Activated CD4-positive, CD25-positive, alpha-beta regulatory T cell treated with anti-CD3 and anti-CD28 coated beads, Interleukin-2, amount 50 U/mL, for 16 hours (primary cell): ENCODE measurements around the gene RFC4.
A peak's percentile ranks its signal among the peaks of the same experiment; 100 is the strongest.

Source experiments
- DNase-seq: peaks from one replicate; pipeline ENCODE4 v3.0.0-alpha.2; 2020; ENCODE audit warnings: low read depth, low spot score

RFC4 gene

DNA sequence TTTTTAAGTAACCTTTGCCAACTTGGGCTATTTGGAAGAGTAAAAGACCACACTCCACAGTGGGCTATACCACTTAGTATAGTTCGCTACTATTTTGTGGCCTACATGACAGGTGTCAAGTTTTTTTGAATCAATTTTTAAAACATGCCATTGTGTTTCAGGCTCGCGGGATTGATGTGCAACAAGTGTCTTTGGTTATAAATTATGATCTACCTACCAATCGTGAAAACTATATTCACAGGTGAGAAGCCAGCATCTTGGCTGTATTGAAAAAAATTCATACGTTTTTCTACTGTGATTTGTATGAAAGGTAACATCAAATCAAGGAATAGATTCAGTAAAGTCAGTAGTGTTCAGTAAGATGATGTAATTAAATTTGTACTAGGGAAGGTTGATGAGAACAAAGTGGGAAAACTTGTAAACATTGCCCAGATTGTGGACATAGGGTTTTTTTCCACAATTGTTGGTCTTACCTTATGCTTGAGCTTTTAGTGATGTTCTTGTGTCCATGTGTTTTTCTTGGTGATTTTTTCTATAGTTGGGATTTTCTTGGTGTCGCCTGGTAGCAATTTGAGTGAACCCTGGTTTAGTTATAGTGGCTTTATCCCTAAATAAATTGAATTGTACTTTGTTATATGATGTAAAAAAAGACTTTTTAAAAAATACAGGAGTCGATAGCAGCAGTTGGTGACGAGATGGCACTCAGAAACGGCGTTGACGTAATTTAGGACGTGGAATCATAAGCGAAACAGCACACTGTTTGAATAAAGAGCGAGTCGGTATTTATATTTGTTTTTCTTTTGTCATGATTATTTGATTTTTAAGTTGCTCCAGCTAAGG lies 18.4 kb downstream of the RFC4 start:
- no peak for DNase-seq

DNA sequence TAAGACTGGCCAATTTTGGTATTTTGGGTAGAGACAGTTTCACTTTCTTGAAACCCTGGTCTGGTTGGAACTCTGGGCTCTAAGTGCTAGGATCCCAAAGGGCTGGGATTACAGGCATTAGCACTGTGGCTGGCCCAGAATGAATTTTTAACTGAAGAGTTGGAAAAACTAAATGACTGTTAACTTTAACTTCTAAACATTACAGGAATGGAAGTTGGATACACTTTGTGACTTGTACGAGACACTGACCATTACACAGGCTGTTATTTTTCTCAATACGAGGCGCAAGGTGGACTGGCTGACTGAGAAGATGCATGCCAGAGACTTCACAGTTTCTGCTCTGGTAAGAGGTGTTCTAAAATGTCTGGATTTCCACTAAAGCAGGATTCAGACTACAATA lies 19.4 kb downstream of the RFC4 start:
- DNase-seq = no peak

DNA sequence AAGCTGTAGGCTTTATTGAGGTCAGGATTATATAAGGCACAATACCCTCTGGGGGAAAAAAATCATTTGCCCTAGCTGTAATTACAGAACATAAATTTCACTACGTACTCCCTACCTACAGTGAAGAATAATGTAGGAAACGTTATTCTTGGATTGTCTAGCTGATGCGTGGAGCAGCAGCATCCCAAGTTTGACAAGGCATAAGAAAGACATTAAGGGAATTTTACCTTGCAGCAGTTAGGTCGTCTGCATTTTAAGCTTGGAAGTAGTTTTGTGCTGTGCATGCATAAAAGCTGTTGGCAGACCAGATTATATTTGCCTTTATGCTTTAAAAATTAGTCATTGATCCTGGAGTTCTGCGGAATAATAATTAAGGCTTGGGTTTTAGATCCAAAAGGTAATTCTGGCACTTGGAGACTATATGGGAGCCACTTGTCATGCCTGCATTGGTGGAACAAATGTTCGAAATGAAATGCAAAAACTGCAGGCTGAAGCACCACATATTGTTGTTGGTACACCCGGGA lies 20.7 kb downstream of the RFC4 start:
- DNase-seq = no peak

DNA sequence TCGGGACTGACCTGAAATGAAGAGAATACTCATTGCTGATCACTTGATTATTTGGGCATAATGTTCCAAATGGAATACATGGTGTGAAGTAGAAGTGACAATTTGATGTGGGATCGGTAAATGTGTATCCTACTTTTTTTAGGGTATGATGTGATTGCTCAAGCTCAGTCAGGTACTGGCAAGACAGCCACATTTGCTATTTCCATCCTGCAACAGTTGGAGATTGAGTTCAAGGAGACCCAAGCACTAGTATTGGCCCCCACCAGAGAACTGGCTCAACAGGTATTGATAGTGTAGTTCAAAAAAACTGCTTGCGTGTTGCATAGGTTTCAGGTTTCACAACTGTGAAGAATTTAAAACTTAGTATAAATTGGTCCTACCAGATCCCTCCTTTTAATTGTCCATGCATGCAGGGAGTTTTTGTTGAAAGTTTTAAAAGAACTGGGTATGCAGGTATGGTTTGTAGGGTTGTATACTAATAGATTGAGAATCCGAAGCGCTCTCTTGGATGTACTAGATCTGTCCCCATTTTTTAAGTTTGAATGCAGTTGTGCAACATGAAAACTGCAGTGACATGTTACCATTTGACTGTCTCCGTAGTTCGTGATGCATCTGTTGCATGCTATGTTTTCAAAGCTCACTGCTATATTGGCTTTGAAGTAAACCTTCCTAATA lies 21.3 kb downstream of the RFC4 start:
- no peak for DNase-seq

DNA sequence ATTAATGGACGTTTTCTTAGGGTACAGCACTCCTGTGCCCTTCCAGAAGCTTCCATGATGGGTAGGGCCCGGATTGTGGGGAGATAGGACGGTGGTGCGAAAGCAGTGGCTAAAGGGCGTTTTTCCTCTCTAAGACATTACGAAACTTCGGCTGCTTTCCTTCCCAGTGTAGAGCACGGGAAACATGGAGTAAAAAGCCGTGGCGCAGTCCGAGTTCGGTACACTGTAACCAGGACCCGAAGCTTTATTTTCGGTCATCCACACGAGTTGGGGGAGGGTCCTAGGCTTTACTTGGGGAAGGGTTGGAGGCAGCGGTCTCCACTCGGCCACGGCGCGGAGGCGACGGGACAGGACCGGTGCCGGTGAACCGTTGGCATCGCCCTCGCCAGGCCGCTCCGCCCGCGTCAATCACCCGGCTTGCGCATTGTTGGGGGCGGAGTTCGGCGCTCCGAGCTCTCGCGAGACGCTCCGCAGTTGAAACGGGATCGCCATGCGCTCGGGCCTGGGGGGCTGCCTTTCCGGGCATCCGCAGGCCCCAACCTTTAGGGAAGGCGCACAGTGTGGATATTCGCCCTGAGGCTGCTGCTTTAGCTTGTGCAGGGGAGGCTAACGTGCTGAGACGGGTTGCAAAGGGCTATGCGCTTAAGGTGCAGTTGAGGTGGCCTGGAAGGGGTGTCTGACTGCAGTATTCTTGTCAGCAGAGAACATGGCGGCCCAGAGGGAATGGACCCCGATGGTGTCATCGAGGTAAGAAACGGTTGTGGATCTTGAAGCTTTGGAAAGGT lies 22.4 kb downstream of the RFC4 start:
- DNase-seq = peak; percentile 56

DNA sequence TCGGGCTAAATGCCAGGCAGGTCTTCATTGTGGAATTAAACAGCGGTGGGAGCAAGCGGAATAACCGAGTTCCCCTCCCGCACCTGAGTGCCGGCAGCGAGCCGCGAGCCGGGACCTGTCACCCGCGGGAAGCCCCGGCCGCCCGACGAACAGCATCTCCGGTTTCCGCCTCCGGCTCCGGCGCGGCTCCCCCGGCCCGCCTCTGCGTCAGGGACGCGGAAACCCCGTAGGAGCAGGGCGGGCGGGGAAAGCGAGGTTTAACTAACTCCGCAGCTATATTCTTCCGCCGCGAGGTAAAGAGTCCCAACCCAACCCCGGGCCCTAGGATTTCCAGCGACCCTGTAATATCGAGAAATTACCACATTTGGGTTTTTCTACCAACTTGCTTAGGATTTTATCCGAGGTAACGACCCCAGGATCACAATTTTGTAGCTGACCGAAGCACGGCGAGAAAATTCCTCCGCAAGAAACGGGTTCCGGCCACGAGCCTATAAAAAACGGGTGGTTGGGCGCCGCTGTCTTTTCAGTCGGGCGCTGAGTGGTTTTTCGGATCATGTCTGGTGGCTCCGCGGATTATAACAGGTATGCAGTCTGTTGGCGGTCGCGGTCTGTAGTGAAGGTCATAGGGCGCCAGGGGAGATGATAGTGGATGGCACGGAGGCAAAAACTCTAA lies 23.1 kb downstream of the RFC4 start, which contains the start of gene EIF4A2:
TSS of gene EIF4A2 (plus strand) at position 520 of the 673 bp plus-strand sequence. CDS start at position 554, 34 bp downstream.
- peak; percentile 84 for DNase-seq

DNA sequence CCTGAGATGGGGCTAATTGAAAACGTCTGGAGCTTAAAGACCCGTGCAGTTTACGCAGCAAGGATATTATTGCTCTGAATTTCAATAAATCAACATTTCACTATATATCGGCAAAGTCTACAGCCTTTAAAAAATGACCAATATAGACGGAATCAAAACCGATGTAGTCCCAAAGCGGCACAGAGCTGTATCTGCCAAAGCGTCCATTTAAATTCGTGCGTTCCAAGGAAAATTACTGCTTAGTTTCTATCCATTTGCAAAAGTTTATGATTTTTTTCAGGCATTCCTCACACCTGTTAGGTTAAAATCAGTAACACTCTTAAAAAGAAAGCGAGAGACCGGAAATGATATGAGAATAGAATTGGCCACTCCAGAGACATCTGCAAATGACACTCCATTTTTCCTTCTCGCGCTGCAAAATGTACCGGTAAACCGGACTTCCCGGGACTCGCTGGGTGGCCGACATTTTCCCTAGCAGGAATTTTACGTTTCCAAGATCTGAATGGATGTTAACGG lies 23.7 kb downstream of the RFC4 start:
- no peak for DNase-seq

DNA sequence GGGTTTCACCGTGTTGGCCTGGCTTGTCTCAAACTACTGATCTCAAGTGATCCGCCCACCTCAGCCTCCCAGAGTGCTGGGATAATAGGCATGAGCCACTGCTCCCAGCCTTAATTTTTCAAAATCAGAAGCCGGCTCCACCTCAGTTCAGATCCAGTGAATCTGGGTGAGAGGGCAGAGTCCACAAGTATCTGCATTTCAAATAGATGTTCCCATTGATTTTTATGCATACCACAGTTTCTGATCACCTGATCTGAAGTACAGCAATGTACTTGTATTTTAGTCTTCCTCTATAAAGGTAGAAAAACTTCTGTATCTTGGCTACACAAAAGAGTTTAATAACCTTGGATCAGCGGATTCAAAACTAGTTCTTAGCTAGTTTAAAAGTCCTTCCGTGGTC lies 27.1 kb downstream of the RFC4 start:
- no peak for DNase-seq

DNA sequence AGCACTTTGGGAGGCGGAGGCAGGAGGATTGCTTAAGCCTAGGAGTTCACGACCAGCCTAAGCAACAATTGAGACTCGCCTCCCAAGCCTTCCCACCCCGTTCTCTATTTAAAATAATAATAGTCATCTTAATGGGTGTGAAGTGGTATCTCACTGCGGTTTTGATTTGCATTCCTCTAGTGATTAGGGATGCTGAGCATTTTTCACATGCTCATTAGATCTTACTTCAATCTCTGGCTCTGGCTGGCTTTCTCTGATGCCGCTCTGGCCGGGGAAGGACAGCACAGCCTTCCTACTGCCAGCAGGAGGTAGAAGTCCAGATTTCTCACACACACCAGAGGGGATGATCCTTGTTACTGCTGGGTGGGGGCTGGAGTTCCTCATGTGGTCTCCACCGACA lies 30.3 kb downstream of the RFC4 start:
- no peak for DNase-seq

DNA sequence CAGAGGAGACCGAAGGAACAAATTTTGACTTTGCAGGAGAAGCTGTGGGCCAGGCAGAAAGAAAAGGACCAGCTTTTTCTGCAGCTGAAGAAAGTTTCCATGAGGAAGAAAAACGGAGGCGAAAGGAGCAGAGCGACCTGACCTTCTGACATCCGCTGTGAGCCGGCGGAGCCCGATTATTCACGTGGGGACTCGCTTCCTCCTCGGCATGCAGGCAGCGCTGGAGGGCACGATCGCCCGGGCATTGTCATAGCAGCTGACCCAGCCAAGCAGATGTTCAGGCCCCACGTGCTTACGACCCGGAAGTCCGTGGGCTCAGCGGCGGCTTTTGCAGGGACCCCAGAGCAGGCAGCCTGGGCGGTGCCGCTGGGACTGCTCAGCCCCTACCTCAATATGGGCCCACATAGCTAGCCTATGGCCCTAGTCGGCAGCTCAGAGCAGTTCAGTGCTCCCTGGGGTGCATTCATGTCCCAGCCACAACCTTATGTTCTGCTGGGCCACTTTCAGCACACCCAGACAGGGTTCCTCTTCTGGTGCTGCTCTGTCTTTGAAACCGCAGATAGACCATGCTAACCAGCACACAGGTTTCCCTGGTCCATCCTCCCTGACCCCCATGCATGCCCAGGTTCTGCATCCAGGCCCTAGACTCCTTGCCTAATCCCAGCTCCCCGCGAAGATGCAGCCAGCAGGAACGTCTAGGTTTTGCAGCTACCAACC lies 33.4 kb downstream of the RFC4 start:
- DNase-seq = peak; percentile 29

DNA sequence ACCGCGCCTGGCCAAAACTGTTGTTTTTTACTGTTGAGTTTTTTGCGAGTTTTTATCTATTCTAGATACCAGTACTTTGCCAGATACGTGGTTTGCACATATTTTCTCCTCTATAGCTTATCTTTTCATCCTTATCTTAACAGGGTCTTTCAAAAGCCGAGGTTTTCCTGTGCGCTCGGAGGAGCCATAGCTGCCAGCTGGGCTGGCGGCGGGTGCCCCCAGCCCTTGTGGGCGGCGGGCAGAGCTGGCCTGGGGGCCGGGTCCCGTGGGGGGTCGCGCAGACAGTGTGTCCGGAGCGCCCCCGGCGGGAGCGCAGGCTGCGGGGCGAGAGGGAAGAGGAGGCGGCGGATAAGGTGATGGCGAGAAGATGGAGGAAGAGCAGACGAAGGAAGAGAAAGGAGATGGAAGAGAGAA lies 34.0 kb downstream of the RFC4 start:
- no peak for DNase-seq

DNA sequence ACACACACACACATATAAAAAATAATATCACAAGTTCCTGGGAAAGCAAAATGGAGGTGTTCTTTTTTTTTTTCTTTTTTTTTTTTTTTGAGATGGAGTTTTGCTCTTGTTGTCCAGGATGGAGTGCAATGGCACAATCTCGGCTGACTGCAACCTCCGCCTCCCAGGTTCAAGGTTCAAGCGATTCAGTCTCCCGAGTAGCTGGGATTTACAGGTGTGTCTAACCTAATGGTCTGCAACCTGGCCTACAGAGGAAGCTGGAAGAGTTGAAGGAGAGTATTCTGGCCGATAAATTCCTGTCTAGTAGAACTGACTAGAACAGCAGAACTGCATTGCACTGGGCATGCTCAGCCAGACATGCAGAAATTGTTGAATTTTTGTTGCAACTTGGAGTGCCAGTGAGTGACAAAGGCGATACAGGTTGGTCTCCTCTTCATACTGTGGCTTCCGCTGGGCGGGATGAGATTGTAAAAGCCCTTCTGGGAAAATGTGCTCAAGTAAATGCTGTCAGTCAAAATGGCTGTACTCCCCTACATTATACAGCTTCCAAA lies 45.3 kb downstream of the RFC4 start:
- no peak for DNase-seq

DNA sequence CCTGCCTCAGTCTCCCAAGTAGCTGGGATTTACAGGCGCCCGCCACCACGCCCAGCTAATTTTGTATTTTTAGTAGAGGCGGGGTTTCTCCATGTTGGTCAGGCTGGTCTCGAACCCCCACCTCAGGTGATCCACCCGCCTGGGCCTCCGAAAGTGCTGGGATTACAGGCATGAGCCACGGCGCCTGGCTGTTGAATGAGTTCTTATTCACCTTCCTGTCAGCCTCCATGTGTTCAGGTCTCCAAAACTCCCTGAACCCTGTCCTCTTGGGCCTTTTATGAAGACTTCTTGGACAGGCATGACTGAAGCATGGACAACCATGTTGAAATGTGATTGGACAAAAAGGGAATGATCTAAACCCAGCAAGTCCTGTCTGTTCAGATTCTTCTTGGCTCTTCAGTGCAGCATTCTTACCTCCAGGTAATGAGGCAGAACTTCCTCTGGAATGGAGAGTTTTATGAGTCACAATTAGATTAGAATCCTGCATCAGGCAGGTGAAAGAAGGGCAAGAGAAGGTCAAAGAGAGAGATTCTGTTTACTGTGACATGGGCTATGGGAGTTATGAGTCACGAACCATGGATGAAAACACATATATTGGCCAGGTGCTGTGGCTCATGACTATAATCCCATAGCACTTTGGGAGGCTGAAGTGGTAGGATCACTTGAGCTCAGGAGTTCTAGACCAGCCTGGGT lies 46.0 kb downstream of the RFC4 start:
- DNase-seq = no peak

DNA sequence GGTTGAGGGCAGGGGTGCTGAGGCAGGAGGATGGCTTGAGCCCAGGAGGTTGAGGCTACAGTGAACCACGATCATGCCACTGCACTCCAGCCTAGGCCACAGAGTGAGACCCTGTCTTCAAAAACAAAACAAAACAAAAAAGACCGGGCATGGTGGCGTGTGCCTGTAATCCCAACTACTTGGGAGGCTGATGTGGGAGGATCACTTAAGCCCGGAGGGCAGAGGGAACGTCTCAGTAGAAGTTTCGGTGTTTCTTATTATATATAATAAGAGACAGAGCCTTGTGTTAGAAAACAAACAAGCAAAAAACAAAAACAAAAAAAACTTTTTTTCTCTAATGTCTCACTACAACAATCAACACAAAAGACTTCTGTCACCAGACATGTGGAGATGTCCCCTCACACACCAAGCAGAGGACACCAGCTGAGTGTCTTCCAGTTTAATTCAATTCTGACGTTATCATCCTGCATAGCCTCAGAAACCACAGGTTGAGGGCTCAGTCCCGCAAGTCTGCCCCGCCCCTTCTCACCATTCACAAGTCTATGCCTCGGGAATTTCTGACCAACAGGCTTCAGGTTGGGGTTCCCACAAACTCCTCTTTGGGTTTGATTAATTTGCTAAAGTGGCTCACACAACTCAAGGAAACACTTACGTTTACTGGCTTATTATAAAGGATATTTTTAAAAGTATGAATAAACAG lies 46.9 kb downstream of the RFC4 start:
- DNase-seq = no peak

DNA sequence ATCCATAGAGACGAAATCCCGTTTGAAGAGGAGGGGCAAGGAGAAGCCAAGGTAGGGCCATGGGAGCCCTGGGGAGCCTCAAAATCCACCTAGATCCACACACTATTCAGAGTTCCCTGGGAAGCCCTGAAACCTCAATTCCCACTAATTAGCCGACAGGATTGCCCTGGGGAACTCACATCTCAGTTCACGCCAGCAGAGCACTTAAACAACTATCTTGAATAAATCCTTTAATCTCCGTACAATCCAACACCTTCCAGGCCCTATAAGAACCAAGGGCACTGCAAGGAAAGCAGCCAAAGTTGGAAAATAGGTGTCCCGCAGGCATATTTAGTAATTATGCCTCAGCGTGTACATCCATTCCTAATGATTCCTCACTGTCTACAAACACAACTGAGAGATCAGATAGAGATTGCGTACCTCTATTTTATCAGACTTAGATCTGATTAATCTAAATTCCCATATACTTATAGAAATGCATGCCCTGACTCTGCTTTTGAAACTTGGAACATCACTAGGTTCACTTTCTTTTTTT lies 48.5 kb downstream of the RFC4 start:
- DNase-seq = no peak

DNA sequence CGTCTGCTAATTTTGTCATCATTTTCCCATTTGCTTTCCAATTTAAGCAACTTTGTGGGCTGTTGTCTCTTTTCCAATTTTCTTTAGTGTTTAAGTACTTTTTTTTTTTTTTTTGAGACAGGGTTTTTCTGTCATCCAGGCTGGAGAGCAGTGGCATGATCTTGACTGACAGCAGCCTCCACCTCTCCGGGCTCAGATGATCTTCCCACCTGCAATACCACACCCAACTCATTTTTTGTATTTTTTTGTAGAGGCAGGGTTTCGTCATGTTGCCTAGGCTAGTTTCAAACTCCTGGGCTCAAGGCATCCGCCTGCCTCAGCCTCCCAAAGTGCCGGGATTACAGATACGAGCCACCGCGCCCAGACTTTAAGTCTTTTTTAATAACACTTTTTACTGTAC lies 49.1 kb downstream of the RFC4 start:
- no peak for DNase-seq

DNA sequence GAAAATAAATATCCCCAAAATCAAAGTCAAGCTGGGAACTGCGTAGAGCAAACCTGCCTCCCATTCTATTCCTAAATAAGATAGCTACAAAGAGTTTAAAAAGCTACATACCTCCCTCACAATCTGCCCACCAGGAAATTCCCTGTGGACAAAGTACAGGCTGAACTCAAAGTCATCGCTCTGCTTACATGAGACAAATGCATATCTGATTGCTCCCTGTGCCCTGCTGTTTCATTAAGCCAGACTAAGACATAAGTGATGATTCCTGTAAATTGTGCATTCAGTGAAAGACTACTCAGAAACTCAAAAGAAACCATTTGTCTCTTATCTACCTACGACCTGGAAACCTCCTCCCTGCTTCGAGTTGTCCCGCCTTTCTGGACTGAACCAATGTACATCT lies 51.4 kb downstream of the RFC4 start:
- no peak for DNase-seq

DNA sequence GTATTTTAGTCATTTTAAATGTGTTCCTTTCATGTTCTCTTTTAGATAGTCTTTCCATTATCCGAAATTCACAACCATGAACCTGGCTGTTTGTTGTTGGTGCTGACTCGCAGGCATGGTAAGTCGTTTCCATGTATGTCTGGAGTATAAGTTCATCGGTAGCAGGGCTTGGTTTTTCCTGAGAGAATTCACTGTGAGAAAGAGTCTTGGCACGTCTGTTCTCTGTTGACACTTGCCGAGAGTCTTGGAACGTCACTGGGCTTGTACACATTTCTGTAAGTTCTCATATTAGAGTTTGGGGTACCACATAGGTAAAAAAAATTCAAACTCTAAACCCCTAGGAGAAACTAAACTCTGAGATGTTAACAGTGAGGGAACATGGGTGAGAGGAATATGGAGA lies 52.3 kb downstream of the RFC4 start:
- DNase-seq = no peak

DNA sequence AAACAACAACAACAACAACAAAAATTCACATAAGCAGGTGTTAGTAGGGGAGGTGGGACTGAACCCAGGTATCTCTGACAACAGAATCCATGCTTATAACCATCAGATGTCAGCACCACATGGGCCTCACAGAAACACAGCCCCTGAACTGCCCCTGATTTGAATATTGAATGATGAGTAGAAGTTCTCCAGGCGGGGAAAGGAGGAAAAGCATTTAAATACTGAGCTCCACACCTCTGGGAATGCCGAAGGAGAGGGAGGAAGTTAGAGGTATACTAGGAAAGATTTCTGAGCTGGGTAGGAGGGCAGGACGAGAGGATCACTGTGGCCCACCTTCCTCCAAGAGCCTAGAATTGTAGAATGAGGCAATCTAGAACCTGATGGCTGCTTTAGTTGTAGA lies 54.8 kb downstream of the RFC4 start:
- DNase-seq = no peak
